Activated T-cell treated with anti-CD3 and anti-CD28 coated beads, Interleukin-2, amount 50 U/mL, for 24 hours (primary cell): ENCODE measurements around the gene BCKDHB.
"Not testable (repeated sequence)": the region's sequence is repeated elsewhere in the genome, so short reads cannot be mapped to it uniquely, and the experiment has no call there.

Source experiments
- DNase-seq: peaks from one replicate; pipeline ENCODE4 v3.0.0-alpha.2; 2020
- H3K27ac Mint-ChIP-seq: 2 replicates; pipeline ENCODE4 v1.8.0; 2020; ENCODE audit warnings: mild to moderate bottlenecking, mixed read lengths
- H3K27me3 Mint-ChIP-seq: 2 replicates; pipeline ENCODE4 v1.8.0; 2020; ENCODE audit warnings: mixed read lengths
- H3K36me3 Mint-ChIP-seq: 2 replicates; pipeline ENCODE4 v1.8.0; 2020; ENCODE audit warnings: low read depth, mixed read lengths
- H3K4me1 Mint-ChIP-seq: 2 replicates; pipeline ENCODE4 v1.8.0; 2020; ENCODE audit warnings: low read depth, mixed read lengths
- H3K4me3 Mint-ChIP-seq: 2 replicates; pipeline ENCODE4 v1.8.0; 2020; ENCODE audit warnings: mild to moderate bottlenecking, moderate library complexity, mixed read lengths
- H3K9me3 Mint-ChIP-seq: 2 replicates; pipeline ENCODE4 v1.8.0; 2020; ENCODE audit warnings: mixed read lengths

Gene BCKDHB

DNA sequence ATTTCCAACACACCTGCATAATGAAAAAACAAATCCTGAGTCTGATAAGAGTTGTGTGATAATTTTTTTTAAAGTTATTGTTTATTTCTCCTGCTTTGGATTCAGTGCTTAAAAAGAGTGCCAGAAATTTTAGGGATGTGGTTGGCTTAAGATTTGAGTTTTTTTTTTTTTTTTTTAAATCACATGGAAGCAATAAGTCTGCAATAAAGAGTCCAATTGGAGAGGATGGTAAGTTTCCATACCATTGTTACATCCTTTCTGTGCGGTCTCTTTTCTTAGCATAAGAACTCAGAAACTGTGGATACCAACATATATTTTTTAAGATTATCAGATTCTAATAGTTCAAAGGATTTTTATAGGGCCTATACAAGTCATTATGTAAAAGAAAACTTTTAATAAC lies 171.0 kb downstream of the BCKDHB start:
- Mint-ChIP-seq H3K4me1 (peaks cover 12% of the 10 kb centered on the region), H3K4me3 (no peak overlapping the region), H3K9me3 (no peaks in the 10 kb centered on the region), H3K27ac (no peak overlapping the region), H3K27me3 (no peaks in the 10 kb centered on the region), H3K36me3 (peaks cover 3% of the 10 kb centered on the region)
- no peak for DNase-seq

DNA sequence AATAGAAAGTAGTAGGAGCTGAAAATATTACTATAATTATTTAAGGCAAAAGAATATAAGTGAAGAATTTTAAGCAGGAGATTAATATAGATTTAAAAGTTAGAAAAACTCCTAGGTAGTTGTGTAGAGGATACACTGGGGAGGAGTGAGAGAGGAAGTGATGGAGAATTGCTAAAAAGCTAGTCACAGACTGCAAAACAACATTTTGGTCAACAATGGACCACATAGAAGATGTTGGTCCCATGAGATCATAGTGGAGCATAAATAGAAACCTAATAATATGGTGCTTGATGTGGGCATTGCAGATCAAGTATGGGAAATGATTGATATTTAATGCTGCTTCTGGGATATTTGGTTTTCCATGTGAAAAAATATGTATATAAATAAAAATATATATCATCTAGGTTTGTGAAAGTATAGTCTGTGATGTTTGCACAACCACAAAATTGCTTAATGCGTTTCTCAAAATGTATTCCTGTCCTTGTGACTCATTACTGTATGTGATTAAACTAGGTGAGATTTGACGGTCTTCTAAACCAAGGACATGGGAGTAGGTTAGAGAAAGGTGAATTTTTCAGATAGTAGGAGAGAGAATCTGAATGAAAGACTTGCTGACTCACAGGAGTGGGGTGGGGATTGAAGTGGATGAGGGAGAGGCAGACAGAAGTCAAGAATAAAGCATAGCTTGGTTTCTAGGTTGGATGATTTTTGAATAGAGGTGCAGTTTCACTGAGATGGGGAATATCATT lies 174.0 kb downstream of the BCKDHB start:
- Mint-ChIP-seq H3K9me3 (no peaks in the 10 kb centered on the region), H3K4me3 (no peak overlapping the region), H3K27ac (no peak overlapping the region), H3K36me3 (peaks cover 3% of the 10 kb centered on the region), H3K4me1 (peaks cover 20% of the 10 kb centered on the region), H3K27me3 (no peaks in the 10 kb centered on the region)
- DNase-seq = no peak

DNA sequence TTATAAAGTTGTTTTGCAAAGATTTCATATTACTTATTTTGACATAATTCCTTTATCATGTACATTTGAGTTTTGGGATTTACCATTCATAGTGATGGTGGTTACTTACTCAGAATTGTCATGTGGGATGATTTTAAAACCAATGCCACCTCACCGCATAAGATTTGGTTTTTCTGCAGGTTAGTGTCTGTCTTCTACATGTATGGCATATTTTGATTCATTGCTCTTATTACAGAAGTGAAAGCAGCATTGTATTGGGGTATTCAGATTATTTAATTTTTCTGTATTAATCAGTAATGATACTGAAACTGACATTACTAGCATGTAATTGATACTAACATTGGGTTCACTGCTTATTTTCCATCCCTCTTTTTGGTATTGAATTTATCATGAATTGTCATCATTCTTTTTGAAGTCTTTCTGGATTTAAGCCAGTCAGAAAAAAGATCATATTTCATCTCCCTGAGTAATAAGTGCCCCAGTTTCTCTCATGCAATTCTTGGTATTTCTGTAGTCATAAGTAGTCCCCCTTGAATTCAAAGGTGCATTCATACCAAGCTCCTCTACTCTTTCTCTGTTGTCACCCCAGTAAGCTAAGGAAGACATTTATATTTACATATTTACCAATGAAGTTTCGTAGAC lies 176.6 kb downstream of the BCKDHB start:
- no peaks in the 10 kb centered on the region for H3K9me3 Mint-ChIP-seq
- H3K27me3 Mint-ChIP-seq = no peaks in the 10 kb centered on the region
- peaks cover 5% of the 10 kb centered on the region for H3K36me3 Mint-ChIP-seq
- H3K4me3 Mint-ChIP-seq = no peak overlapping the region
- no peak for DNase-seq
- H3K27ac Mint-ChIP-seq = peak overlapping the region; percentile 22
- peaks cover 19% of the 10 kb centered on the region for H3K4me1 Mint-ChIP-seq

GRCh38 chr6:80287112-80287511 lies 180.6 kb downstream of the BCKDHB start:
- H3K4me1 Mint-ChIP-seq = peaks cover 8% of the 10 kb centered on the region
- H3K27me3 Mint-ChIP-seq = no peaks in the 10 kb centered on the region
- no peak overlapping the region for H3K27ac Mint-ChIP-seq
- H3K4me3 Mint-ChIP-seq = no peak overlapping the region
- no peak for DNase-seq
- peaks cover 6% of the 10 kb centered on the region for H3K9me3 Mint-ChIP-seq
- H3K36me3 Mint-ChIP-seq = peaks cover 17% of the 10 kb centered on the region

DNA sequence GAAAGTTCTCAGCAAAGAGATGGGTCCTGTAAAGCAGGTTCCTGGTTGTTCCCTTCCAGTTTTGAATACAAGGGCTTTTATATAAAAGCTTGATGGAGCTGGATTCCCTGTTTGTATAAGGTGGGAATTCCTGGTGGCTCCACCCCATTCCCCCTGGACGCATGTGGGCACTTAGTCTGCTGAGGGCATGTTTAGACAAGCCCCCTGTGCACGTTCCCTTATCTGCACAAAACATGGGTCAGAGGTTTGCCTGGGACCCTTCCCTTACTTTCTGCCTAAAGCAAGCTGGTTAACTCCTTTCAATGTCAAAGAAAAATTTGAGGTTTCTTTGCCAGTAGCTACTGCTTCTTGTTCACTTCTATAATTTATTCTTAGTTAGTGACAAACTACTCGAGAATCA lies 181.1 kb downstream of the BCKDHB start:
- Mint-ChIP-seq H3K9me3 (peaks cover 11% of the 10 kb centered on the region), H3K36me3 (peaks cover 22% of the 10 kb centered on the region), H3K4me1 (peaks cover 8% of the 10 kb centered on the region), H3K27me3 (no peaks in the 10 kb centered on the region), H3K4me3 (no peak overlapping the region), H3K27ac (no peak overlapping the region)
- DNase-seq = no peak

DNA sequence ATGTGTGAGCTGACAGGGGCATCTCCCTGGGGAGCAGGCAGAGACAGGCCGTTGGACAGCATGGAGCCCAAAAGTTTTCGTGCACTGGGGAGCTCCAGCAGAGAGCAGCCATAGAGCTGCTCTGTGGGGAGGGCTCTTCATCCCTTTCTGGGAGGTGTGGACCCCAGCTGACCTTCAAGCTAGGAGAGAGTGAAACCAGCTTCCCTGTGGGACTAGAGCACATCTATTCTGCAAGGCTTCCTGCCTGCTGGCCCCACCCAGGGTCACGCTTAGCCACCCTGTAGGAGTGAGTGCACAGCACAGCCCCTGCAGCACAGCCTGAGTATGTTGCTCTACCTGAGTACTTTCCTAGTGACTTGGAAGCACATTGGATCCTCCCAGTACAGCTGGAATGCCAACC lies 183.3 kb downstream of the BCKDHB start:
- Mint-ChIP-seq H3K4me1 (no peaks in the 10 kb centered on the region), H3K27ac (no peak overlapping the region), H3K27me3 (no peaks in the 10 kb centered on the region), H3K4me3 (no peak overlapping the region), H3K9me3 (peaks cover 25% of the 10 kb centered on the region), H3K36me3 (peaks cover 40% of the 10 kb centered on the region)
- no peak for DNase-seq

DNA sequence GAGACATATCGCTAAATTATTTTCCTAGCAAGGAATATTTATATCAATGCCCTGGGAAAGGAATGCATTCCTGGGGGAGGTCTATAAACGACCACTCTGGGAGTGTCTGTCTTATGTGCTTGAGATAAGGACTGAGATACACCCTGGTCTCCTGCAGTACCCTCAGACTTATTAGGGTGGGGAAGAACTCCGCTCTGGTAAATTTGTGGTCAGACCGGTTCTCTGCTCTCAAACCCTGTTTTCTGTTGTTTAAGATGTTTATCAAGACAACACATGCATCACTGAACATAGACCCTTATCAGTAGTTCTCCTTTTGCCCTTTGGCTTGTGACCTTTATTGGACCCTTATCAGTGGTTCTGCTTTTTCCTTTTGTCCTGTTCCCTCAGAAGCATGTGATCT lies 188.1 kb downstream of the BCKDHB start:
- not testable (repeated sequence) for H3K4me3 Mint-ChIP-seq, H3K4me1 Mint-ChIP-seq, H3K27ac Mint-ChIP-seq, H3K27me3 Mint-ChIP-seq, DNase-seq
- Mint-ChIP-seq H3K9me3 (peaks cover 31% of the 10 kb centered on the region), H3K36me3 (peaks cover 47% of the 10 kb centered on the region)

DNA sequence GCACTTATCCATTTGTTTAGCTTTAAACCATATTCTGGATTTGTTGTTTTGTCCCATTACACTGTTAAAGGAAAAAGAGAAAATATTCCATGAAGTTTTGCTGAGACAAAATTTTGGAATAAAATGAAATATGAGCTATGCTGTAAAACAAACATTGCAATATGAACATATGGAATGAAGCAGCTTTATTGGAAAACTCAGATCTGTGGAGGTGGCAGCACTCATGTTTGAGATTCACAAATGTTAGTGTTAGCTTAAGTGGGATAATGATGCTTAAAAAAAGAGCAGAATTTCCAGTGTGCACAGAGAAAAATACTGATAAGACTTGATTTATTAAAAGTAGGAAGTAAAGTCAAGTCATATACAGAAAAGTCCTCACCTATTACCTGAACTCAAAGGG lies 196.2 kb downstream of the BCKDHB start:
- Mint-ChIP-seq H3K9me3 (no peaks in the 10 kb centered on the region), H3K36me3 (peaks cover 5% of the 10 kb centered on the region), H3K4me3 (no peak overlapping the region), H3K4me1 (no peaks in the 10 kb centered on the region), H3K27me3 (no peaks in the 10 kb centered on the region), H3K27ac (no peak overlapping the region)
- DNase-seq = no peak

DNA sequence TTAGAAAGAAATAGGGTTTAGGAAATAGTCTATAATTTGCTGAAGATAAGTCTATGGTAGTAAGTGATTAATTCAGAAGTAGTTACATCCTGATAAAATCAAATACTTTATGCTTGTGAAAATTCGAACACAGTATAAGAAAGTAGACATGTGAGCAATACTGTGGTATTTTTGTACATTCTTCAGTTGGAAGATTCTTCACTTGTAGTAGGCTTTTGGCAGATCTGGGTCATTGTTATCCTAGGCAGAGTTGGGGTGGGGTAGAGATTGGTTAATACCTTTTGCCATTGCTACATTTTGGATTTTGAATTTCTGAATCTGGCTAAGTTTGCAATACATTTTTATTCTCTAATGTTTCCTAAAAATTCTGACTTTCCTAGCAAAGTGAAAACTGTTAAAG lies 197.5 kb downstream of the BCKDHB start:
- H3K27me3 Mint-ChIP-seq = no peaks in the 10 kb centered on the region
- H3K4me3 Mint-ChIP-seq = no peak overlapping the region
- H3K4me1 Mint-ChIP-seq = no peaks in the 10 kb centered on the region
- H3K36me3 Mint-ChIP-seq = peaks cover 5% of the 10 kb centered on the region
- no peaks in the 10 kb centered on the region for H3K9me3 Mint-ChIP-seq
- no peak for DNase-seq
- H3K27ac Mint-ChIP-seq = no peak overlapping the region

DNA sequence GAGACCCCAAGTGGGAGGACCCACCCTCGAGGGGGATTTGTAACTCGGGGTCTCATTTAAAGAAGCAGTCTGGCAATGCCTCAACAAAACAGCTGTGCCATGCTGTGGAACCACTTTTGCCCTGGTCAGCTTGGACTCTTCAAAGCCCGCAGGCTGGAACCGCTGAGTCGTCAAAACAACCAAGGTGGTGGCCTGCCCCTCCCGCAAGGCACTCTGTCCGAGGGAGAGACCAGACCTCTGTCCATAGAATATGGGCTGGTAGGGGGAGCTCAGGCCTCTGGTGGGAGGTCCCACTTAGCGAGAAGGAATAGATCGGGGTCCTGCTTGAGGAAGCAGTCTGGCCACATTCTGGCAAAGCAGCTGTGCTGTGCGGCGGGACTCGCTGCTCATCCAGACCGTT lies 208.1 kb downstream of the BCKDHB start:
- Mint-ChIP-seq H3K4me1 (no peaks in the 10 kb centered on the region), H3K36me3 (peaks cover 14% of the 10 kb centered on the region), H3K27ac (no peak overlapping the region), H3K4me3 (no peak overlapping the region), H3K9me3 (peaks cover 10% of the 10 kb centered on the region), H3K27me3 (no peaks in the 10 kb centered on the region)
- no peak for DNase-seq

- Mint-ChIP-seq H3K27ac (no peak overlapping the region), H3K27me3 (no peaks in the 10 kb centered on the region), H3K9me3 (peaks cover 8% of the 10 kb centered on the region), H3K36me3 (peaks cover 7% of the 10 kb centered on the region), H3K4me1 (no peaks in the 10 kb centered on the region), H3K4me3 (no peak overlapping the region)
- no peak for DNase-seq
Measured at GRCh38 chr6:80316686-80317231, 210.3 kb downstream of the BCKDHB start.

- Mint-ChIP-seq H3K27ac (no peak overlapping the region), H3K4me1 (no peaks in the 10 kb centered on the region), H3K9me3 (no peaks in the 10 kb centered on the region), H3K36me3 (no peaks in the 10 kb centered on the region), H3K27me3 (no peaks in the 10 kb centered on the region), H3K4me3 (no peak overlapping the region)
- no peak for DNase-seq
Measured at GRCh38 chr6:80319196-80319595, 212.7 kb downstream of the BCKDHB start.

DNA sequence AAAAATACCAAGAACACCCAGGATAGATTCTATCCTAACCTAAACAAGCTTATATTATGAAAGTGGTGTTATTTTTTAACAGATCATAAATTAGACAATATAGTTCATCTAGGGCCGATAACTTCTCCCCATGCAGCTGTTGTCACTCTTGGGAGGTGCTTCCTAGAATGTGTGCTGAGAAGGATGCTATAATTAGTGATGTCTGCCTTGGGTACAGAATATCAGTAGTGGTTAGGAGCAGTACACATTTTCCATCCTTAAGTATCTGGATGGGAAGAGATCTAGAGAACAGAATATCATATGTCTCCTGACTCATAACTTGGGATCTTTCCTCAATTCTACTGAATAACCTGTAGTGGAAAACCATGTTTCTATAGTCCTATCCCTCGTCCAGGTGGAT lies 214.5 kb downstream of the BCKDHB start:
- H3K9me3 Mint-ChIP-seq = no peaks in the 10 kb centered on the region
- no peaks in the 10 kb centered on the region for H3K4me1 Mint-ChIP-seq
- H3K36me3 Mint-ChIP-seq = no peaks in the 10 kb centered on the region
- no peaks in the 10 kb centered on the region for H3K27me3 Mint-ChIP-seq
- H3K4me3 Mint-ChIP-seq = no peak overlapping the region
- DNase-seq = no peak
- H3K27ac Mint-ChIP-seq = no peak overlapping the region

DNA sequence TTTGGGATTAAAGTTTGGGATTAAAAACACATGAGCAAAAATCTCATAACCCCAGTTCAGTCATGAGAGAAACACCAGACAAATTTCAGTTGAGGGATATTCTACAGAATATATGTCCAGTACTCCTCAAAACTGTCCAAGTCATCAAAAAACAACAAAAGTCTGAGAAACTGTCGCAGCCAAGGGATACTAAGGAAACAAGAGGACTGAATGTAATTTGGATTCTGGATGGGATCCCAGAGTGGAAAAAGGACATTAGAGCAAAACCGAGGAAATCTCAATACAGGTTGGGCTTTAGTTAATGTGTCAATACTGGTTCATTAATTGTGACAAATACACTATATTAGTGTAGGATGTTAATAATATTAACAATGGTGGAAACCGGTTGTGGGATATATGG lies 219.3 kb downstream of the BCKDHB start:
- no peak overlapping the region for H3K4me3 Mint-ChIP-seq
- no peaks in the 10 kb centered on the region for H3K9me3 Mint-ChIP-seq
- no peaks in the 10 kb centered on the region for H3K27me3 Mint-ChIP-seq
- H3K4me1 Mint-ChIP-seq = no peaks in the 10 kb centered on the region
- H3K27ac Mint-ChIP-seq = no peak overlapping the region
- no peak for DNase-seq
- H3K36me3 Mint-ChIP-seq = peaks cover 8% of the 10 kb centered on the region

- H3K4me1 Mint-ChIP-seq = no peaks in the 10 kb centered on the region
- no peaks in the 10 kb centered on the region for H3K9me3 Mint-ChIP-seq
- H3K36me3 Mint-ChIP-seq = peaks cover 8% of the 10 kb centered on the region
- H3K27me3 Mint-ChIP-seq = no peaks in the 10 kb centered on the region
- no peak overlapping the region for H3K4me3 Mint-ChIP-seq
- DNase-seq = no peak
- H3K27ac Mint-ChIP-seq = no peak overlapping the region
Measured at GRCh38 chr6:80328652-80329051, 222.2 kb downstream of the BCKDHB start.
